Astrocyte (in vitro differentiated cells and primary cell): Measurements from ENCODE around the gene ASCL5. TPM values are rescaled to one million over a fixed set of nuclear protein-coding genes. Genes with fewer than 3 reads are reported as not detected.
"Not testable (repeated sequence)": the region's sequence is repeated elsewhere in the genome, so short reads cannot be mapped to it uniquely, and the experiment has no call there.

Experiments
- DNase-seq: peaks from one replicate; pipeline ENCODE4 v3.0.0-alpha.2; 2010; ENCODE audit warnings: low read depth
- FAIRE-seq: peaks from 2 replicates; lab custom pipeline; 2011; peaks lifted over from hg19 to GRCh38; lab: Jason Lieb, UNC
- H2AFZ ChIP-seq: 2 replicates; pipeline ENCODE4 v1.6.0; 2012; ENCODE audit warnings: low read depth, low read length, inconsistent platforms
- H3K27ac ChIP-seq: 2 replicates; pipeline ENCODE4 v1.5.1; 2011; ENCODE audit warnings: low read depth, low read length, inconsistent platforms
- H3K27me3 ChIP-seq: 2 replicates; pipeline ENCODE4 v1.6.0; 2011; ENCODE audit warnings: low read length, inconsistent platforms; ENCODE audit not compliant: insufficient read depth
- H3K36me3 ChIP-seq: 2 replicates; pipeline ENCODE4 v1.5.1; 2011; ENCODE audit warnings: low read length, inconsistent platforms; ENCODE audit not compliant: insufficient read depth
- H3K4me1 ChIP-seq: 2 replicates; pipeline ENCODE4 v1.5.1; 2011; ENCODE audit warnings: low read length, inconsistent platforms; ENCODE audit not compliant: insufficient read depth
- H3K4me2 ChIP-seq: 2 replicates; pipeline ENCODE4 v1.6.0; 2012; ENCODE audit warnings: low read length, inconsistent platforms
- H3K4me3 ChIP-seq: 2 replicates; pipeline ENCODE4 v1.5.1; 2011; ENCODE audit warnings: low read depth, mild to moderate bottlenecking, low read length, inconsistent platforms; ENCODE audit not compliant: insufficient read depth
- H3K79me2 ChIP-seq: 2 replicates; pipeline ENCODE4 v1.6.0; 2012; ENCODE audit warnings: mild to moderate bottlenecking, low read length, inconsistent platforms; ENCODE audit not compliant: insufficient read depth
- H3K9ac ChIP-seq: 2 replicates; pipeline ENCODE4 v1.6.0; 2012; ENCODE audit warnings: mild to moderate bottlenecking, low read length, inconsistent platforms
- H3K9me3 ChIP-seq: 2 replicates; pipeline ENCODE4 v1.5.1; 2012; ENCODE audit warnings: low read depth, mild to moderate bottlenecking, low read length, inconsistent platforms; ENCODE audit not compliant: insufficient read depth
- H4K20me1 ChIP-seq: 2 replicates; pipeline ENCODE4 v1.6.0; 2012; ENCODE audit warnings: low read length, inconsistent platforms; ENCODE audit not compliant: insufficient read depth
- H3K27ac Mint-ChIP-seq: one replicate; pipeline ENCODE4 v1.8.0; 2021; ENCODE audit warnings: mild to moderate bottlenecking, mixed read lengths; ENCODE audit not compliant: unreplicated experiment
- H3K27me3 Mint-ChIP-seq: one replicate; pipeline ENCODE4 v1.8.0; 2021; ENCODE audit warnings: low read depth, mixed read lengths; ENCODE audit not compliant: unreplicated experiment
- H3K36me3 Mint-ChIP-seq: one replicate; pipeline ENCODE4 v1.8.0; 2021; ENCODE audit warnings: low read depth, mixed read lengths; ENCODE audit not compliant: unreplicated experiment
- H3K4me1 Mint-ChIP-seq: one replicate; pipeline ENCODE4 v1.8.0; 2021; ENCODE audit warnings: low read depth, mixed read lengths; ENCODE audit not compliant: unreplicated experiment
- H3K4me3 Mint-ChIP-seq: one replicate; pipeline ENCODE4 v1.8.0; 2021; ENCODE audit warnings: mild to moderate bottlenecking, moderate library complexity, mixed read lengths; ENCODE audit not compliant: unreplicated experiment
- H3K9me3 Mint-ChIP-seq: one replicate; pipeline ENCODE4 v1.8.0; 2021; ENCODE audit warnings: mild to moderate bottlenecking, mixed read lengths; ENCODE audit not compliant: unreplicated experiment
- CTCF ChIP-seq: IDR thresholded peaks from 2 replicates; pipeline ENCODE4 v1.5.1; 2011; ENCODE audit warnings: low read depth, mild to moderate bottlenecking, inconsistent platforms, low read length, moderate library complexity; ENCODE audit not compliant: insufficient read depth
- EZH2 ChIP-seq: IDR thresholded peaks from 2 replicates; pipeline ENCODE4 v1.6.1; 2012; ENCODE audit warnings: mild to moderate bottlenecking, low read length, inconsistent platforms; ENCODE audit not compliant: insufficient read depth
- total RNA-seq: library from RNA; stranded (reverse); gene quantifications from 2 replicates; pipeline ENCODE4 v1.2.1, GENCODE V29; 2021

The ASCL5 gene
- total RNA-seq, 1 donor from 2014 or later, result not detected

GRCh38 chr1:201167041-201167991 is 40.3 kb upstream of the ASCL5 start:
- H3K36me3 ChIP-seq, result no peaks in the 10 kb centered on the region
- H3K79me2 ChIP-seq, result no peaks in the 10 kb centered on the region
- no peak for FAIRE-seq
- no peak overlapping the region for H3K4me3 ChIP-seq
- no peaks in the 10 kb centered on the region for H3K9me3 ChIP-seq
- no peak overlapping the region for H3K4me3 Mint-ChIP-seq
- no peak overlapping the region for H3K27ac Mint-ChIP-seq
- H4K20me1 ChIP-seq, result no peaks in the 10 kb centered on the region
- no peak overlapping the region for H2AFZ ChIP-seq
- H3K4me1 ChIP-seq, result peaks cover 3% of the 10 kb centered on the region
- peaks cover 21% of the 10 kb centered on the region for H3K27me3 ChIP-seq
- H3K27me3 Mint-ChIP-seq, result peaks cover 5% of the 10 kb centered on the region
- no peak for DNase-seq
- H3K9ac ChIP-seq, result no peak overlapping the region
- peaks cover 3% of the 10 kb centered on the region for H3K4me1 Mint-ChIP-seq
- no peak overlapping the region for H3K4me2 ChIP-seq
- H3K27ac ChIP-seq, result no peak overlapping the region
- peaks cover 2% of the 10 kb centered on the region for H3K36me3 Mint-ChIP-seq
- H3K9me3 Mint-ChIP-seq, result no peaks in the 10 kb centered on the region
- TF ChIP-seq CTCF (no peak), EZH2 (no peak)

GRCh38 chr1:201164645-201165044 is 37.7 kb upstream of the ASCL5 start:
- Histone ChIP-seq H3K4me3 (no peak overlapping the region), H3K79me2 (no peaks in the 10 kb centered on the region), H3K27ac (no peak overlapping the region), H3K27me3 (peaks cover 29% of the 10 kb centered on the region), H3K9ac (no peak overlapping the region), H4K20me1 (no peaks in the 10 kb centered on the region), H3K9me3 (no peaks in the 10 kb centered on the region), H3K4me1 (no peaks in the 10 kb centered on the region), H2AFZ (no peak overlapping the region), H3K36me3 (no peaks in the 10 kb centered on the region), H3K4me2 (no peak overlapping the region)
- peaks cover 9% of the 10 kb centered on the region for H3K27me3 Mint-ChIP-seq
- no peak overlapping the region for H3K27ac Mint-ChIP-seq
- DNase-seq (no peak), FAIRE-seq (no peak)
- no peaks in the 10 kb centered on the region for H3K4me1 Mint-ChIP-seq
- H3K36me3 Mint-ChIP-seq, result no peaks in the 10 kb centered on the region
- H3K9me3 Mint-ChIP-seq, result no peaks in the 10 kb centered on the region
- no peak overlapping the region for H3K4me3 Mint-ChIP-seq
- no peak for TF ChIP-seq CTCF
- TF ChIP-seq EZH2, result no peak

DNA sequence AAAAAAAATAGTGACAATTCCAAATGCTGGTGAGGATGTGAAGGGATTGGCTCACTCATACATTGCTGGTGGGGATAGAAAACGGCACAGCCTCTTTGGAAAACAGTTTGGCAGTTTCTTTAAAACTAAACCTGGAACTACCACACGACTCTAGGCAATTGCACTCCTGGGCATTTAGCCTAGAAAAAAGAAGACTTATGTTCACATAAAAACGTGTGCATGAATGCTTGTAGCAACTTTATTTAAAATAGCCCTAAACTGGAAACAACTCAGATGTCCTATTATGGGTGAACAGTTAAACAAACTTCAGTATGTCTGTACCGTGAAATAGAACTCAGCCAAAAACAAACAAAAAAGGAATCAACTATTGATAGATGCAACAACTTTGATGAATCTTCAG is 36.7 kb upstream of the ASCL5 start:
- Mint-ChIP-seq H3K4me3 (no peak overlapping the region), H3K36me3 (no peaks in the 10 kb centered on the region), H3K4me1 (no peaks in the 10 kb centered on the region), H3K9me3 (no peaks in the 10 kb centered on the region), H3K27me3 (peaks cover 10% of the 10 kb centered on the region), H3K27ac (no peak overlapping the region)
- Histone ChIP-seq H4K20me1 (no peaks in the 10 kb centered on the region), H3K4me1 (no peaks in the 10 kb centered on the region), H3K36me3 (no peaks in the 10 kb centered on the region), H2AFZ (no peak overlapping the region), H3K79me2 (no peaks in the 10 kb centered on the region), H3K27me3 (peaks cover 29% of the 10 kb centered on the region), H3K27ac (no peak overlapping the region), H3K4me2 (no peak overlapping the region), H3K9ac (no peak overlapping the region), H3K4me3 (no peak overlapping the region), H3K9me3 (no peaks in the 10 kb centered on the region)
- TF ChIP-seq CTCF (no peak), EZH2 (no peak)
- no peak for DNase-seq
- FAIRE-seq, result no peak

DNA sequence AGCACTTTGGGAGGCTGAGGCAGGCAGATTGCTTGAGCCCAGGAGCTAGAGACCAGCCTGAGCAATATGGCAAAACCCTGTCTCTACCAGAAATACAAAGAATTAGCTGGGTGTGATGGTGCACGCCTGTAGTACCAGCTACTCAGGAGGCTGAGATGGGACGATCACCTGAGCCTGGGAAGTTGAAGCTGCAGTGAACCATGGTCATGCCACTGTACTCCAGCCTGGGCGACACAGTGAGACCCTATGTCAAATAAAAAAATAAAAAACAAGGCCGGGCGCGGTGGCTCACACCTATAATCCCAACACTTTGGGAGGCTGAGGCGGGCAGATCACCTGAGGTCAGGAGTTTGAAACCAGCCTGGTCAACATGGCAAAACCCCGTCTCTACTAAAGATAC is 36.1 kb upstream of the ASCL5 start:
- not testable (repeated sequence) for H3K4me1 ChIP-seq

More for the DNA sequence above, 36.1 kb upstream of the ASCL5 start:
- not testable (repeated sequence) for DNase-seq, H3K9me3 ChIP-seq, H3K4me2 ChIP-seq, H3K79me2 ChIP-seq, H3K4me3 ChIP-seq, H2AFZ ChIP-seq, H3K9me3 Mint-ChIP-seq, H3K36me3 ChIP-seq, FAIRE-seq, H3K4me1 Mint-ChIP-seq, H4K20me1 ChIP-seq, H3K9ac ChIP-seq, H3K27ac ChIP-seq, H3K27ac Mint-ChIP-seq, H3K36me3 Mint-ChIP-seq, H3K4me3 Mint-ChIP-seq
- peaks cover 12% of the 10 kb centered on the region for H3K27me3 Mint-ChIP-seq
- H3K27me3 ChIP-seq, result peaks cover 29% of the 10 kb centered on the region
